ENCODE measurements around the gene TRAPPC10.

- TF ChIP-seq KDM1A (IDR thresholded peaks at IDR 0.05; ENCODE audit: borderline replicate concordance, low read length) (no peak), CHD1 (IDR thresholded peaks at IDR 0.05; ENCODE audit: low read depth, low read length) (no peak), EP300 (IDR thresholded peaks at IDR 0.05; ENCODE audit: borderline replicate concordance in 1 of 2, low read depth in 2 of 2, low read length in 2 of 2) (no peak), POLR2A (IDR thresholded peaks at IDR 0.05; ENCODE audit: control extremely low read depth in 1 of 2, low read depth in 2 of 2, low read length in 2 of 2) (no peak), BACH1 (IDR thresholded peaks at IDR 0.05; ENCODE audit: low read length) (no peak)
- TF ChIP-seq, protein P1, sequence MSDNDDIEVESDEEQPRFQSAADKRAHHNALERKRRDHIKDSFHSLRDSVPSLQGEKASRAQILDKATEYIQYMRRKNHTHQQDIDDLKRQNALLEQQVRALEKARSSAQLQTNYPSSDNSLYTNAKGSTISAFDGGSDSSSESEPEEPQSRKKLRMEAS (IDR thresholded peaks at IDR 0.05), result no peak
- TF ChIP-seq, protein P2, sequence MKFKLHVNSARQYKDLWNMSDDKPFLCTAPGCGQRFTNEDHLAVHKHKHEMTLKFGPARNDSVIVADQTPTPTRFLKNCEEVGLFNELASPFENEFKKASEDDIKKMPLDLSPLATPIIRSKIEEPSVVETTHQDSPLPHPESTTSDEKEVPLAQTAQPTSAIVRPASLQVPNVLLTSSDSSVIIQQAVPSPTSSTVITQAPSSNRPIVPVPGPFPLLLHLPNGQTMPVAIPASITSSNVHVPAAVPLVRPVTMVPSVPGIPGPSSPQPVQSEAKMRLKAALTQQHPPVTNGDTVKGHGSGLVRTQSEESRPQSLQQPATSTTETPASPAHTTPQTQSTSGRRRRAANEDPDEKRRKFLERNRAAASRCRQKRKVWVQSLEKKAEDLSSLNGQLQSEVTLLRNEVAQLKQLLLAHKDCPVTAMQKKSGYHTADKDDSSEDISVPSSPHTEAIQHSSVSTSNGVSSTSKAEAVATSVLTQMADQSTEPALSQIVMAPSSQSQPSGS (IDR thresholded peaks at IDR 0.05; ENCODE audit: low read length), result no peak
Measured at GRCh38 chr21:44024257-44024656, 12.1 kb downstream of the TRAPPC10 start.
